NB4 (cell line): ENCODE measurements around the gene PLA2G15.
A peak's percentile ranks its signal among the peaks of the same experiment; 100 is the strongest.

Experiments used
- DNase-seq: peaks from one replicate; pipeline ENCODE4 v3.0.0; 2010; ENCODE audit warnings: low read depth
- H3K4me3 ChIP-seq: one replicate; pipeline ENCODE4 v1.5.1; 2011; ENCODE audit warnings: mild to moderate bottlenecking, low read depth, low read length, moderate library complexity
- CTCF ChIP-seq: IDR thresholded peaks from one replicate; pipeline ENCODE4 v1.5.1; 2012; ENCODE audit warnings: low read depth, low read length
- MYC ChIP-seq: IDR thresholded peaks from 2 replicates; pipeline ENCODE4 v1.6.1; 2011; ENCODE audit warnings: low read depth, low read length
- POLR2A ChIP-seq: IDR thresholded peaks from 2 replicates; pipeline ENCODE4 v1.6.1; 2011; ENCODE audit warnings: mild to moderate bottlenecking; ENCODE audit not compliant: insufficient read length; ENCODE audit errors: extremely low read depth
- TF ChIP-seq, protein P1 (sequence below): IDR thresholded peaks from 2 replicates; pipeline ENCODE4 v1.6.1; 2011; ENCODE audit warnings: low read depth, low read length

Gene PLA2G15

DNA sequence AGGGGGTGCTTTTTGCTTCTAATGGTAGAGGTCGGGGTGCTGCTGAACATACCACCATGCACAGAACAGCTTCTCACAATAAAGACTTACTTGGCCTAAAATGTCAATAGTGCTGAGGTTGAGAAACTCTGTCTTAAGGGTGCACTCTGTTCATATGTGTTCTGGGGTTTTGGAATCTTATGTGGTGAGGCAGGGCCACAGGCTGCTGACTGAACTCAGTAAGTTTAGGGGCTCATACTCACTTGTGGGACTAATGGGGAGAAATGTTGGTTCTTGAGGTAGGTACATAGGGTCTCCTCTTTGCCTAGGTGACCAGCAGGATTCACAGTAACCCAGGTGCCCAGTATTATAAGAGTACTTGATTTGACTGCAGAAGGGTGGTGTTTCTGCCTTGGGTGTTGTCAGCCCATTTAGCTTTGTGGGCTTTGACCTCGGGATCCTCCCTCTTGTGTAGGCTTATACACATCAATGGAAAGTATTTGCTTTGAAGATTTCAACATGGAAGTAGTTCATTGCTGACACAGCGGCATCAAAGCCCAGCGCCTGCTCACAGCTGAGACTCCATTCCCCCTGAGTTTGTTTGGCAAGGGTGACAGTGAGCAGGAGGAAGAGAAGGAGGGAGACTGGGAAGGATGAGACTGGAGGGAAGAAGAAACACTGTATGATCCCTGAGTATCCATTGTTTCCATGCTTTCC lies 36.3 kb downstream of the PLA2G15 start:
- H3K4me3 ChIP-seq = no peak overlapping the region
- no peak for DNase-seq
- TF ChIP-seq, protein P1, sequence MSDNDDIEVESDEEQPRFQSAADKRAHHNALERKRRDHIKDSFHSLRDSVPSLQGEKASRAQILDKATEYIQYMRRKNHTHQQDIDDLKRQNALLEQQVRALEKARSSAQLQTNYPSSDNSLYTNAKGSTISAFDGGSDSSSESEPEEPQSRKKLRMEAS = no peak
- TF ChIP-seq MYC (no peak), POLR2A (no peak), CTCF (no peak)

- TF ChIP-seq POLR2A (no peak), MYC (no peak), CTCF (no peak)
- TF ChIP-seq, protein P1 = no peak
- H3K4me3 ChIP-seq = no peak overlapping the region
- no peak for DNase-seq
Observed at GRCh38 chr16:68282064-68282452, 36.9 kb downstream of the PLA2G15 start.

- no peak for TF ChIP-seq CTCF
- TF ChIP-seq MYC = no peak
- TF ChIP-seq POLR2A = no peak
- TF ChIP-seq, protein P1 = no peak
- H3K4me3 ChIP-seq = no peak overlapping the region
- DNase-seq = no peak
Observed at GRCh38 chr16:68283346-68283745, 38.2 kb downstream of the PLA2G15 start.

GRCh38 chr16:68283801-68284598 lies 38.8 kb downstream of the PLA2G15 start:
- DNase-seq = no peak
- no peak for TF ChIP-seq CTCF
- no peak for TF ChIP-seq MYC
- TF ChIP-seq, protein P1 = no peak
- TF ChIP-seq POLR2A = no peak
- H3K4me3 ChIP-seq = no peak overlapping the region

DNA sequence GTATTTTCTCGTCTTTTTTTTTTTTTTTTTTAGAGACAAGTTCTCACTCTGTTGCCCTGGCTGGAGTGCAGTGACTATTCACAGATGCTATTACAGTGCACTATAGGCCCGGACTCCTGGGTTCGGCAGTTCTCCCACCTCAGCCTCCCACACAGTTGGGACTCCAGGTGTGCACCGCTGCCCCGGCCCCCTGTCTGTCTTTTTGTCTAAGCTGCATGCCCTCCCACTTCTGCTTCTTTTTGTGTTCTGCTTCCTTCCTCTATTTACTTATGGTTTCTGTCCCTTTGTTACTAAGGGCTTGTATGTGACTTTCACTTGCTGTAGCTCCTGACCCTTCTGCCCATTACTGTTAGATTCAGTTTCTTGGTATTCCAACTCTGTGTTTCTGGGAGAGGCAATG lies 39.7 kb downstream of the PLA2G15 start:
- no peak overlapping the region for H3K4me3 ChIP-seq
- DNase-seq = peak; percentile 75
- TF ChIP-seq POLR2A (no peak), MYC (no peak), CTCF (no peak)
- TF ChIP-seq, protein P1 = no peak
